CD4-positive, alpha-beta memory T cell (primary cell): ENCODE data around the gene MRM2. TPM values are rescaled to one million over a fixed set of nuclear protein-coding genes. Genes with fewer than 3 reads are reported as not detected.

ENCODE experiments used
- CTCF ChIA-PET: fragments of 350-600 bp; sonication (Branson Sonifier 250); formaldehyde crosslinking; loops from one replicate; lab custom pipeline; 2021; ENCODE audit warnings: inconsistent platforms; ENCODE audit not compliant: partially characterized antibody; lab: Charles Lee
- POLR2A ChIA-PET: fragments of 350-600 bp; sonication (Branson Sonifier 250); formaldehyde crosslinking; loops from one replicate; lab custom pipeline; 2021; ENCODE audit not compliant: partially characterized antibody; lab: Charles Lee
- DNase-seq, 5 donors: peaks; one replicate each; pipeline versions ENCODE4 v3.0.0 to v3.0.0-alpha.2; 2020 to 2022; ENCODE audit warnings: mixed read lengths in 1 of 5
- H3K27ac ChIP-seq: one replicate; pipeline ENCODE4 v1.7.0; 2013; ENCODE audit warnings: low read depth, low read length
- H3K27me3 ChIP-seq: 2 replicates; pipeline ENCODE4 v1.7.0; 2013; ENCODE audit warnings: mild to moderate bottlenecking, low read length, moderate library complexity; ENCODE audit not compliant: insufficient read depth
- H3K36me3 ChIP-seq: 2 replicates; pipeline ENCODE4 v1.7.0; 2013; ENCODE audit warnings: mild to moderate bottlenecking, low read length, moderate library complexity; ENCODE audit not compliant: insufficient read depth
- H3K4me1 ChIP-seq: 2 replicates; pipeline ENCODE4 v1.7.0; 2013; ENCODE audit warnings: mild to moderate bottlenecking, low read length, moderate library complexity; ENCODE audit not compliant: insufficient read depth
- H3K4me3 ChIP-seq, 2 donors: one replicate each; pipeline ENCODE4 v1.7.0; 2013; ENCODE audit warnings: low read length in 2 of 2, mild to moderate bottlenecking in 1 of 2
- H3K9me3 ChIP-seq, 2 donors: one replicate each; pipeline ENCODE4 v1.7.0; 2013; ENCODE audit warnings: low read length in 2 of 2, control low read depth in 1 of 2; ENCODE audit not compliant: control insufficient read depth in 1 of 2
- H3K27ac Mint-ChIP-seq, 7 donors: one replicate each; pipeline ENCODE4 v1.8.0; 2020 to 2021; ENCODE audit warnings: mixed read lengths in 7 of 7, mild to moderate bottlenecking in 6 of 7, inconsistent platforms in 3 of 7, moderate library complexity in 3 of 7
- H3K27me3 Mint-ChIP-seq, 2 donors: one replicate each; pipeline ENCODE4 v1.8.0; 2020 to 2021; ENCODE audit warnings: mixed read lengths in 2 of 2
- H3K36me3 Mint-ChIP-seq, 2 donors: one replicate each; pipeline ENCODE4 v1.8.0; 2020 to 2021; ENCODE audit warnings: mixed read lengths in 2 of 2, inconsistent platforms in 1 of 2, mild to moderate bottlenecking in 1 of 2
- H3K4me1 Mint-ChIP-seq, 4 donors: one replicate each; pipeline ENCODE4 v1.8.0; 2020 to 2021; ENCODE audit warnings: mixed read lengths in 4 of 4, mild to moderate bottlenecking in 1 of 4
- H3K4me3 Mint-ChIP-seq, 8 donors: one replicate each; pipeline ENCODE4 v1.8.0; 2020 to 2021; ENCODE audit warnings: mixed read lengths in 8 of 8, mild to moderate bottlenecking in 7 of 8, moderate library complexity in 6 of 8, inconsistent platforms in 3 of 8
- H3K9me3 Mint-ChIP-seq, 8 donors: one replicate each; pipeline ENCODE4 v1.8.0; 2020 to 2021; ENCODE audit warnings: mixed read lengths in 8 of 8, mild to moderate bottlenecking in 5 of 8, inconsistent platforms in 3 of 8, moderate library complexity in 1 of 8
- intact Hi-C: fragments of 100-400 bp; cut with micrococcal nuclease; formaldehyde crosslinking; loops from one replicate; pipeline ENCODE4 v1.15.1; 2023
- polyA plus RNA-seq, 2 donors: library from polyadenylated mRNA; unstranded; fragments of 300-500 nt; fragmentation: Illumina TruSeq; gene quantifications; one replicate each; pipeline ENCODE4 v1.2.3, GENCODE V29; 2021
- total RNA-seq, 2 experiments: library from RNA; stranded (reverse); gene quantifications; one replicate each; pipeline ENCODE4 v1.2.3, GENCODE V29; 2021

MRM2 gene
- total and polyA plus RNA-seq, 4 experiments from 2014 or later = 17.4 to 32.9 (median 24.0) TPM

DNA sequence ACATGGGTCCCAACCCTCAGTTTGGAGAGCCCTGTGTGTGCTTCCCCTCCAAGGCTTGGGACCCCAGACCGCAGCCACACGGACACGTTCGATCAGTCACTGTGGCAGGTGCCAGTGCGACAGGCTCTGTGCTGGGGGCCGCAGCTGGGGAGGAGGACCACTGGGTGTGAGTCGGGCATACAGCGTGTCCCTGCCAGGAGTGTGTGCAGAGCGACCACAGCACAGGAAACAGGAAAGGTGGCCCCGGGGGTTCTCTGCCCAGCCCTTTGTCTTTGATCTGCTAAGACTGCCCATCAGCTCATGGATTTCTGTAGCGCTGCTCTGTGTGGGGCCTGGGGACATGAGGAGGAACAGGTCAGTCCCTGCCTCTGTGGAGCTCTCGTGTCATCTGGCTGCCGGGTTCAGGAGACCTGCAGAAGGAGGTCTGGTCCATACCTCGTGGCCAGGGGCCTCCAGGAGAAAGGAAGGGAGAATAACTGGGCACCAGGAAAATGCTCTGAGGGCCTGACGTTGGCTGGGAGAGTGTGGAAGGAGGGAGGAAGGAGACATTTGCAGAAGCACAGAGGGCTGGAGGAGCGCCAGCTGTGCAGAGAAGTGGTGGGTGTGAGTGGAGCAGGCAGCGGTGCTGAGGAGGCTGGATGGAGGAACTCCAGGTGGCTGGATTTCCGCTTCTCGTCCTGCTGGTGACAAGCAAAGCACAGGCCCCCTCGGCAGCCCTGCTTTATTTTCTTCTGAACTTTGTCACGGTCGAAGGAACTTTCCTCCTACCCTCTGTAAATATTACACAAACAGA, 4.1 kb upstream of the MRM2 start:
- Mint-ChIP-seq H3K9me3 (no peaks in the 10 kb centered on the region), H3K27ac (peak overlapping the region in 1 of 7 donors; percentile 56), H3K4me1 (peaks cover 13 to 41% (median 23%) of the 10 kb centered on the region in 4 donors), H3K4me3 (peak overlapping the region in 1 of 8 donors; percentile 27), H3K27me3 (no peaks in the 10 kb centered on the region), H3K36me3 (peaks cover 3 to 11% of the 10 kb centered on the region in 2 donors)
- Histone ChIP-seq H3K36me3 (no peaks in the 10 kb centered on the region), H3K4me1 (peaks cover 16% of the 10 kb centered on the region), H3K27me3 (no peaks in the 10 kb centered on the region), H3K4me3 (no peak overlapping the region), H3K27ac (no peak overlapping the region), H3K9me3 (no peaks in the 10 kb centered on the region)
- intact Hi-C loops = no loop called here
- no peak for DNase-seq
- ChIA-PET POLR2A (no interaction called here), CTCF (interaction anchor here (0.7 to 1.4 kb wide), 2 partner anchors 15 to 95 kb away, joined by 3 read pairs; no protein-coding TSS in a partner anchor)

DNA sequence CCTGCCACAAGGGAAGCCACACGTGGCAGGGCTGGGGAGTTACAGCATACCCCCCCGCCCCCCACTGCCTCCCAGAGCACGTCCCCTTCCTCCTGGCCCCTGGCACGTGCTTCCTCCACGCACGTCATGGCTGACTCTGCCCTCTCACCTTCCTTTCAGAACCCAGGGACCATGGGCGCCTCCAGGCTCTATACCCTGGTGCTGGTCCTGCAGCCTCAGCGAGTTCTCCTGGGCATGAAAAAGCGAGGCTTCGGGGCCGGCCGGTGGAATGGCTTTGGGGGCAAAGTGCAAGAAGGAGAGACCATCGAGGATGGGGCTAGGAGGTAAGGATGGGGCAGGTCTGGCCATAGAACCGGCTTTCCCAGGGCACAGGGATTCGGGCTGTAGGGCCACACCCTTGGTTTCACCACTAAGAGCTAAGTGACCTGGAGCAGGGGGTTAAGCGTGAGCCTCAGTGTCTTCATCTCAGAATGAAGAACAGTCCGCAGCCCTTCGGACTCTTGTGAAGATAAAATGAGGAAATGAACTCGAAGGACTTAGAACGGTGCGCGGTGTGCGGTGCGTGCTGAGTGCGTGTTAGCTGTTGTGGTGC, 2.5 kb upstream of the MRM2 start:
- H3K4me3 Mint-ChIP-seq = peak overlapping the region in 1 of 8 donors; percentile 49
- no peaks in the 10 kb centered on the region for H3K36me3 ChIP-seq
- POLR2A ChIA-PET = no interaction called here
- peaks cover 0 to 1% (median 0%) of the 10 kb centered on the region in 8 donors for H3K9me3 Mint-ChIP-seq
- CTCF ChIA-PET = interaction anchor here (1.0 kb wide), 1 partner anchor 104 kb away, joined by 3 read pairs; no protein-coding TSS in a partner anchor
- no peaks in the 10 kb centered on the region for H3K27me3 Mint-ChIP-seq
- H3K4me1 ChIP-seq = peaks cover 24% of the 10 kb centered on the region
- intact Hi-C loops = loop anchor here (5.0 kb wide), 1 partner anchor 158 kb away; the partner anchor contains the start of gene CHST12
- H3K27me3 ChIP-seq = no peaks in the 10 kb centered on the region
- H3K9me3 ChIP-seq = no peaks in the 10 kb centered on the region
- H3K27ac Mint-ChIP-seq = peak overlapping the region in 2 of 7 donors; percentile 50 to 52
- H3K4me1 Mint-ChIP-seq = peaks cover 13 to 45% (median 26%) of the 10 kb centered on the region in 4 donors
- DNase-seq = no peak
- H3K27ac ChIP-seq = no peak overlapping the region
- peaks cover 3 to 15% of the 10 kb centered on the region in 2 donors for H3K36me3 Mint-ChIP-seq
- no peak overlapping the region for H3K4me3 ChIP-seq

DNA sequence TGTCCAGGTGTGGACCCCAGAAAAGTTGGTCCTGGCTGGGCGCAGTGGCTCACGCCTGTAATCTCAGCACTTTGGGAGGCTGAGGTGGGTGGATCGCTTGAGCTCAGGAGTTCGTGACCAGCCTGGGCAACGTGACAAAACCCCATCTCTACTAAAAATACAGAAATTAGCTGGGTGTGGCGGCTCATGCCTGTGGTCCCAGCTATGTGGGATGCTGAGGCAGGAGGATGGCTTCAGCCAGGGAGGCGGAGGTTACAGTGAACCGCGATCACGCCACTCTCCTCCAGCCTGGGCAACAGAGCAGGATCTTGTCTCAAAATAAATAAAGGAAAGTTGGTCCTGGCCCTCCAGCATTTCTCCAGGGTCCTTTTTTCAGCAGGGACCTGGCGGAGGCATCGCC, 1.5 kb upstream of the MRM2 start:
- Histone ChIP-seq H3K4me3 (no peak overlapping the region), H3K9me3 (no peaks in the 10 kb centered on the region), H3K36me3 (peaks cover 3% of the 10 kb centered on the region), H3K4me1 (peaks cover 17% of the 10 kb centered on the region), H3K27ac (no peak overlapping the region), H3K27me3 (no peaks in the 10 kb centered on the region)
- POLR2A ChIA-PET = no interaction called here
- DNase-seq = no peak
- Mint-ChIP-seq H3K4me3 (peak overlapping the region in 5 of 8 donors; percentile 39 to 96 (median 93)), H3K27ac (peak overlapping the region in 1 of 7 donors; percentile 37), H3K27me3 (no peaks in the 10 kb centered on the region), H3K4me1 (peaks cover 6 to 34% (median 20%) of the 10 kb centered on the region in 4 donors), H3K36me3 (peaks cover 0 to 18% of the 10 kb centered on the region in 2 donors), H3K9me3 (peaks cover 0 to 2% (median 0%) of the 10 kb centered on the region in 8 donors)
- intact Hi-C loops = loop anchor here (5.0 kb wide), 1 partner anchor 159 kb away; the partner anchor contains the start of gene CHST12
- CTCF ChIA-PET = no interaction called here

DNA sequence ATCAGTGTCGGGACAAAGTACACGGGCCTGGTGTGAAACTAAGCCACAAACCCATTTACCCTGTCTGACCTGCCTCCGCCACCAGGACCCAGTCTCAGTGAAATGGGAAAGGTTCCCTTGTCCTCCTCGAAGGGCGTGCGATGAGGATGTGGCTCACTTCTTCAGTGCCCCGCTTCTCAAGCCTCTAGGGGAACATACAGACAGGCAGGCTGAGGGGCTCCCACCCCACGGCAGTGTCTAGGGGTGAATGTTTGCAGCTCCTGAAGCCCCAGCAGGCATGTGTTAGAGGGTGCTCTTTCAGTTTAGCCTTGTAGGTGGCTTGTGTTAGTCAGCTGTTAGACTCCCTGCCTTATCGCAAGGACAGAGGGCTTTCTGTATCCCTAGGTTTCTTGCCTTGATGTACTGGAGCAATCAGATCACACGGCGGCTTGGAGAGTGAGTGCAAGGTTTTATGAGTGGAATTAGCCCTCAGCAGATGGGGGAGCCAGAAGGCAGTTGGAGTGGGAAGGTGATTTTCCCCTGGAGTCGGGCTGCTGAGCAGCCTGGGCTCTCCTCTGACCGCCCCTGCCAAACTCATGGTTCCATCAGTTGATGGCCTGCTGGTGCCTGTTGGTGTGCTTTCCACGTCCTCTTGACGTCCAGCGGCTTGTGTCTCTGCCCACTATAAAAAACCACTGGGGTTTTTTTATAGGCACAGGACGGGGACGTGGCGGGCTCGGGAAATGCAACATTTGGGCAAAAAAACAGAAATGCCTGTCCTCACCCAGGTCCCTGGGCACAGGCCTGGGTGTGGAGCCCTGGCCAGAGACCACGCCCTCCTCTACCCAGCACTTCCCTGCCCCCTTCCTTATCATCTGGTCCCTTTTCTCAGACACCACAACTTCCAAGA, 780 bp upstream of the MRM2 start:
- Mint-ChIP-seq H3K27me3 (no peaks in the 10 kb centered on the region), H3K9me3 (peaks cover 0 to 2% (median 0%) of the 10 kb centered on the region in 8 donors), H3K4me1 (peaks cover 4 to 29% (median 17%) of the 10 kb centered on the region in 4 donors), H3K27ac (peak overlapping the region; percentile 77 to 96 (median 94)), H3K4me3 (peak overlapping the region; percentile 92 to 96 (median 93)), H3K36me3 (peaks cover 0 to 23% of the 10 kb centered on the region in 2 donors)
- H3K4me3 ChIP-seq = peak overlapping the region in 1 of 2 donors; percentile 82
- ChIA-PET POLR2A (interaction anchor here (1.2 to 2.2 kb wide), 4 partner anchors 10 to 710 kb away, joined by 3 to 16 read pairs (median 4); partner anchors contain the start of genes MAD1L1 and SNX8), CTCF (interaction anchor here (0.8 to 1.1 kb wide), 2 partner anchors 8 to 227 kb away, joined by 3 read pairs; no protein-coding TSS in a partner anchor)
- H3K27me3 ChIP-seq = no peaks in the 10 kb centered on the region
- H3K27ac ChIP-seq = peak overlapping the region; percentile 72
- intact Hi-C loops = loop anchor here (1.0 to 5.0 kb wide), 3 partner anchors 10 to 160 kb away; partner anchors contain the start of genes CHST12, MAD1L1 and SNX8
- H3K9me3 ChIP-seq = no peaks in the 10 kb centered on the region
- DNase-seq = peak in 3 of 5 donors; percentile 8 to 46 (median 28)
- H3K36me3 ChIP-seq = peaks cover 9% of the 10 kb centered on the region
- peaks cover 17% of the 10 kb centered on the region for H3K4me1 ChIP-seq

DNA sequence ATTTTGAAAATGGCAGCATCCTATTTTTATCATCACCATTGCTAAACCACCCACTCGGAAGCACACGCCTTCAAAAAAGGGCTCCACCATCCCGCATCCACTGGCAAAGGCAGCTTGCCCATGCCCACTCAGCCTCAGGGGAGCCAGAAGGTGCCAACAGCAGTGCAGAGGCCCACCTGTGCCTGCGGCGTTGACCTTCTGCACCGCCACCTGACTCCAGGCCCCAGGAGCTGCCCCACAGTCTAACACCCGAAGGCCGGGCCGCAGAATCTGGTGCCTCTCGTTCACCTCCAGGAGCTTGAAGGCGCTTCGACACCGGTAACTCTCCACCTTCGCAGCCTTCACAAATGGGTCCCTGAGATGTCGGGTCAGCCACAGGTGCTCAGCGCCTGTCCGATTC, 2.8 kb downstream of the MRM2 start:
- Mint-ChIP-seq H3K4me3 (peak overlapping the region in 4 of 8 donors; percentile 21 to 65 (median 40)), H3K27me3 (no peaks in the 10 kb centered on the region), H3K9me3 (peaks cover 0 to 2% (median 0%) of the 10 kb centered on the region in 8 donors), H3K4me1 (peaks cover 6 to 27% (median 12%) of the 10 kb centered on the region in 4 donors), H3K27ac (no peak overlapping the region), H3K36me3 (peaks cover 4 to 39% of the 10 kb centered on the region in 2 donors)
- POLR2A ChIA-PET = no interaction called here
- H3K4me3 ChIP-seq = no peak overlapping the region
- peaks cover 17% of the 10 kb centered on the region for H3K4me1 ChIP-seq
- intact Hi-C loops = no loop called here
- no peak for DNase-seq
- no peaks in the 10 kb centered on the region for H3K9me3 ChIP-seq
- no peaks in the 10 kb centered on the region for H3K27me3 ChIP-seq
- H3K27ac ChIP-seq = no peak overlapping the region
- H3K36me3 ChIP-seq = peaks cover 12% of the 10 kb centered on the region
- CTCF ChIA-PET = interaction anchor here (1.4 kb wide), 1 partner anchor 9 kb away, joined by 4 read pairs; no protein-coding TSS in a partner anchor

DNA sequence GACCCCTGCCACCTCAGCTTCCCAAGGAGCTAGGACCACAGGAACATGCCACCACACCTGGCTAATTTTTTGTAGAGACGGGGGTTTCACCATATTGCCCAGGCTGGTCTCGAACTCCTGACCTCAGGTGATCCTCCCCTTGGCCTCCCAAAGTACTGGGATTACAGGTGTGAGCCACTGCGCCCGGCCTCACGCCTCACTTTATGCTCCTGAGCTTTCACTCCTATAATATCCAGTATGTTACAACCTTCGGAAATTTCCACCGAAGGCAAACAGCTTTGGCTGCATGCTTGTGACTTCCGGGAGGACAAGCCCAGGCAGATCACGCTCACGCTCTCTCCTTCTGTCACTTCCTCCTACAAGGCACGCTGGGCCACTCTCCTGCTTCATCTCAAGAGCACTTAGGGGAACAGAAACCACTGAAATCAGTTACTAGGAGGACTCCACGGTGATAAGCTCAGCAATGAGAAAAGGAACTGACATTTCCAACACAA, 4.8 kb downstream of the MRM2 start:
- intact Hi-C loops = no loop called here
- Histone ChIP-seq H3K36me3 (peaks cover 12% of the 10 kb centered on the region), H3K27ac (no peak overlapping the region), H3K4me3 (no peak overlapping the region), H3K27me3 (no peaks in the 10 kb centered on the region), H3K9me3 (no peaks in the 10 kb centered on the region), H3K4me1 (peaks cover 18% of the 10 kb centered on the region)
- ChIA-PET POLR2A (no interaction called here), CTCF (no interaction called here)
- Mint-ChIP-seq H3K4me1 (peaks cover 2 to 27% (median 15%) of the 10 kb centered on the region in 4 donors), H3K27ac (peak overlapping the region in 2 of 7 donors; percentile 23 to 42), H3K27me3 (no peaks in the 10 kb centered on the region), H3K9me3 (peaks cover 0 to 2% (median 0%) of the 10 kb centered on the region in 8 donors), H3K4me3 (no peak overlapping the region), H3K36me3 (peaks cover 4 to 43% of the 10 kb centered on the region in 2 donors)
- no peak for DNase-seq
